Peyer's patch (tissue), 4 donors: Measurements from ENCODE around the gene SERPINF2.

Experiments used
- CTCF ChIP-seq, 6 experiments: fragments of 450-650 bp in 4 of 6; fragments of 200-600 bp in 2 of 6; sonication (generic) in 1 of 6; IDR thresholded peaks; one replicate each; pipeline ENCODE4 v1.5.1; 2017 to 2019; ENCODE audit warnings: antibody characterized with exemption in 6 of 6, mild to moderate bottlenecking in 3 of 6, moderate library complexity in 1 of 6
- POLR2A ChIP-seq, 2 donors: fragments of 450-650 bp; IDR thresholded peaks; one replicate each; pipeline ENCODE4 v1.5.1; 2017; ENCODE audit warnings: antibody characterized with exemption in 2 of 2, mild to moderate bottlenecking in 2 of 2, moderate library complexity in 2 of 2

GRCh38 chr17:1785930-1786329 is 43.3 kb downstream of the SERPINF2 start:
- TF ChIP-seq CTCF (IDR thresholded peaks at IDR 0.05) = no peak
- TF ChIP-seq POLR2A (IDR thresholded peaks at IDR 0.05) = no peak
